ENCODE measurements around the gene SMYD3.
A peak's percentile ranks its signal among the peaks of the same experiment; 100 is the strongest.
"Not testable (repeated sequence)": the region's sequence is repeated elsewhere in the genome, so short reads cannot be mapped to it uniquely, and the experiment has no call there.

SMYD3 gene

DNA sequence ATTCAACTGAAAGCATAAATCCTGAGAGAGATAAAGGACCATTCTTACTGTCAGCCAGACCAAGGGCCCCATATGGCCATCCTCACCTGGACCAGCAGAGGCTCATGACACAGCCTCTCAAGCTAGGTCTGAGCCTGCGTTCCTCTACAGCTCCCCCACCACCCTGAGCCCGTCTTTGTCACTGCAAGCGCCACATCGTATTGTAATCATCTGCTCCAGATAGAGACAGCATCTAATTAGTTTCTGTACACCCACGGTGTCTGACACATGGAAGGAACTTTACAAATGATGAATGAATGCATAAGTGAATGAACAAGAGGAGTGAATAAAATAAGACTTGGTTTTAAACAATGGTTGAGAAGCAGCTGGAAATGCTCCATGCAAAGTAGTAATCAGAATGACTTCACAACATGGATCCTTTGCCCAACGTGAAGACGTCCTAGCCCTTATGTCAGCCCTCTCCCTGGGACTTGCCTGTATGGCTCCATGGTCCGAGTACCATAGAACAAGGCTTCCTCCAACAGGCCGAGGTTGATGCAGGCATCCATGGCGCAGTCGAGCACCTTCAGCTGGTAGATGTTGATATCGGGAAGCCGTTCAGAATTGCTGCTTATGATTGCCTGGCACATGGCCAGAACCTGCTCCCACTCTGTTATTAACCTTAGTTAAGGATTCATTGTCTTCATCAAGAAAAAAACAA is 648.9 kb downstream of the SMYD3 start:
- DNase-seq: no peak

DNA sequence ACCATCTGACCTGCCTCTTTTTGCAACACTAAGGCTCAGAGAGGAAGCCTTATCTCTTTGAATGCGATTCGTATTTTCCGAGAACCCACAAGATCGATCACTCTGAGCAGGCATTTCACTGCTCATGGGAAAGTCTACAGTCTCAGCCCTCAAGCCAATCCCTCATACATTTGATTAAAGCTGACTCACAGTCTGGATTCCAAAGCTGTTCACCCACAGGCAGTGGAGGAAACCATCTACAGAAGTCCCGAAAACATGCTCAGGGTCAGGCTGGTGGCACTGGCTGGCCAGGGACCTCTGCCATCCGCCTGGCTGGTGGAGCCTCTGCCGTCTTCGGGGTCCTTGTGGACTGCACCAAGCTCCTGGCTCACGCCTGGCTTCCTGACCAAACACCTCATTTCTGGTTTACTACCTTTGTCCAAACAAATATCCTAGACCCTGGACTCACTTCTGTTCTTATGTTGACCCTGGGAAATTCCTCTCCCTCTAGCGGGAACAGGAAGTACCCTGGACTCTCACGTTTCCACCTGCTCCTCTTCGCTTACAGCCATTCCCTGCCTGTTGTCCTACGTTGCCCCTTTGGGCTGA is 650.0 kb downstream of the SMYD3 start:
- peak; percentile 70 for DNase-seq

DNA sequence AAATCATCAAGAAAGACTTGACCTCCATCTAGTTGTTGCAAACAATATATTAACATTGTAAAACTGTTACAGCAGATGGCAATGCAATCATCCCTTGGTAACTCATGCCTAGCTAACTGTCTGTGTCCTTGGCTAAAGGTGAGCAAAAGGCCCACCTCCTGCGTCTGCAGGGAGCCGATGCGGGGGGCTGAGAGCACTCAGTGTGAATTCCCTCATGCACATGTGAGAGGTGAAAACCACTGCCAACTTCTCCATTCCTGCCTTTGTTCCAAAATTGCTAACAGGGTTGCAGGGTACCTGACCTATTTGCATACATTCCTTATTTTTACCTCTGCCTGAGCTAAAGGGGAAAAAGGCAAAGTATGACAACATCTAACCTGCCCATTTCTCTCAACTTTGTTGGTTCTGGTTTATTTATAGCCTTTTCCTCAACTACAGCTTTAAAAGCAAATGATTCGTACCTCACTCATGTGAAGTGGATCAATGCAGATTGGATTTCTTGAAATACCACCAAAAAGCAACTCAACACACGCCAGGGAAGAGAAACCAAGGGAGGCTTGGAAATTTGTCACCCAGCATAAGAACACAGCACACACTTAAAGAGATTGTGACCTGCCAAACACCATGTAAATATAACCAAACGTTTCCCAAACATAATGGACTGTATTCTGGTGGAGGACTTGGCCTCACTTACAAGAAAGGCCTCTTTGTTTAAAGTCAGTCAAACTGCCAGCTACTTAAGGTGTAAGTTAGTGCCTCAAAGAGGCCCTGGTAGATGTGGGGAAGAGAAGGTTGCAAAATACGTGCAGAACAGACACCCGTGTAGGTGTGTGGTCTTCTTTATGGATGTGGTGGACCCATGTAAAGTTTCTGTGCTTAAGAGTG is 651.0 kb downstream of the SMYD3 start:
- DNase-seq: peak; percentile 26

DNA sequence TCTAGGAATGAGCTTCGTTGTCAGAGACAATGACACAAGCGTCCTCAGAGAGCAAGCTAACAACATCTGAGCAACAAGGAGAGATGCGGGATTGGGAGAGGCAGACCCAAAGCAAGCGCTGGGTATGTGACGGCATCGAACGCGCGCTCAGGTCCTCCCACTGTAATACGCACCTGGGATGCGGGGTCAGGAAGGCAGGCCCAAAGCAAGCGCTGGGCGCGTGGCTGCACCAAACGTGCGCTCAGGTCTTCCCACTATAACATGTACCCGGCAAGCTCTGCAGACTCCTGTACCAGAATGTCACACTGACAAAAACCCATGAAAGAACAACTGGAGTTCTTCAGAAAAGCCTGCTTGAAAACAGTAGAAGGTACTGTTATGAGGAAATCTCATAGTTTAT is 653.8 kb downstream of the SMYD3 start:
- no peak for DNase-seq

DNA sequence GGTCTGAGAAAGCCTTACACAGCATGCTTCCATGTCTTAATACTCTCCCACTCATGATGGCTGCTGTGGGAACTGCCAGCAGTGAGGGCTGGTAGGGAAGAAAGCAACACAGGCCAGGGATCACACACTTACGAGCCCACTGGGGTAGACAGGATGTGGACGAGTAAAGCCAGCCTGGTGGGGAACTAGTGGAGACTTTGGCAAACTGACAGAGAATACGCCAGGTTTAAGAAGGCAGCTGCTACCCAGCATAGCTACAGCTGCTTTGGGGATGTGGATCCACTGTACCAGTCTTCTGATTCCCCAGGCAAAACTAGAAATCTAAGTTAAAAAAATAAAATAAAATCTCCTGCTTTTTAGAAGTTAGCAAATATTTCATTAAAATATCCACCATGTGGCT is 664.0 kb downstream of the SMYD3 start:
- no peak for DNase-seq

DNA sequence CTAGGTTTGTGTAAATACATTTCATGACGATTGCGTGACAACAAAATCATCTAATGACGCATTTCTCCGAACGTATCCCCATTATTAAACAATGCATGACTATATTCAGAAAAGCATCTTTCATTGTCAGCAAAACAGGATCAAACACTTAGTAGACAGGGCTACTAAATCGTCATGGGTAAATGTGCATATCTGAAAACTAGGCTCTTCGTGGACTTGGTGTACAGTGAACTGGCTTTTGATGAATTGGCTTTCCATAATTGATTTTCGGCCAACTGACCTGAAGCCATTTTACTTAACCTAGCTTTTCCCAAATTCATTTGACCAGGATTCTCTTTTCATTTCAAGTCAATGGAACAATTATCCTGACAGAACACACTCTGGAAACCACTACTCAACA is 665.0 kb downstream of the SMYD3 start:
- no peak for DNase-seq

DNA sequence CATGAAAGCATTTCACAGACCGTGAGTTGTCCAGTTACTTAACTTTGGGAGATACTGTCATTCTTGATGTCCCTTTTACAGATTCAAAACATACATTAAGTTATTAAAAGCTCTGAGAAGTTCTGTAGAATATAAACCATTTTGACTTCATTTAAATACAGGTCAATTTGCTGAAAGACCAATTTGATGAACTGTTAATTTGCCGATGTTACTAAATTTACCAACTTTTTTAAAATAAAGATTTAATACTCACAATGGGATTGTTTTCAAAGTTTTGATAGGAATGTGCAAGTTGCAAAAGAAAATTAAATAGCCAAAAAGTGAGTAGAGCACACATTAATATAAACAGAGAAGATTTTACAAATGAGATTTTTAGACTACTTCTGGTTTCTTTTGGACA is 666.1 kb downstream of the SMYD3 start:
- DNase-seq: no peak

DNA sequence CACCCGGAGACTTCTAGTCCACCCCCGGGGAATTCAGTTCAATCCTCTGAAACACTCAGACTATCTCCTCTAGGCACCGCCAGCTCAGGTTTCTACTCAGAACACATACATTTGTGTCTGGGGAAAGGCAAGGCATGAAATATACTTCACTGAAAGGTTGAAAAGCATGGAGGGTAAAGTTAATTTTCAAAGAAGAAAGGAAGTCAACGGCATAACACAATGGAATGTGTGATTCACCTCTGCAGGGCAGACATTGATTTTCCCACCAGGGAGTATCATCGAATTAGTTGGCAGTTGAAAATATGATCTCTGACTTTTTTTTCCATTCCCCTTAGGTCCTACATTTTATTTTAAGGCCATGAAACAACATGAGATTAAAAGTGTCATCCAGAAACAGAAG is 669.4 kb downstream of the SMYD3 start:
- peak; percentile 42 for DNase-seq

DNA sequence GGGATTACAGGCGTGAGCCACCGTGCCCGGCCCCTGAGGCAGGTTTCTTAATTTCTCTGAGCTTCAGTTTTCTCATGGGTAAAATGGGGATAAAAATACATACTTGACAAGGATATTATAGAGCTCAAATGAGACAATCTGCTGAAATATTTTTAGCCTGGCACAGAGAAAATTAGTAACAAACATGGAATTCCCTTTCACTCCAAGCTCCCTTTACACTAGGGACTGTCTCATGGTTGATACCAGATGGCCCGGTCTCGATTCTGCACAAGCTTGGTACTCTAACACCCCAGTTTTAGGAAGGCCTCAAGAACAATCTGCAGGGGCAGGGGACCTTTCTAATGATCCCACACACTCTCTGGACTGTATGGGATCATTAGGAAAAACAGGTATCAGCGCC is 671.7 kb downstream of the SMYD3 start:
- DNase-seq: no peak

DNA sequence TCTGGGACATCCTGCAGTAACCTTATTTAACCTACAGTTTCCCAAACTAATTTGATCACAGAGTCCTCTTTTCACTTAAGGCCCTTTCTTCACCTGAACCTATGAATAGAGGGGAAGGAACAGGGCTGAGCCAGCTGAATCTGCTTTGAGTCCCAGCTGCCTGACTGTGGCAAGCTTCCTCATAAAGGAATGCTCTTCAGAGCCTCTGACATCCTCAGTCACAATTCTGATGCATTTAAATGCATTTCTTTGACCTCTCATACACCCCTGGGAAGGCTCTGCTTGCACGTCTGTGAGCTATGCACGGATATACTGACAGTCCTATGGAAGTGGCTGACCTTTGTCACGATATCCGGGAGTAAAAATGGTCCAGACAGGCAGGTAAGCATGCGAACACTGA is 673.1 kb downstream of the SMYD3 start:
- DNase-seq: no peak

DNA sequence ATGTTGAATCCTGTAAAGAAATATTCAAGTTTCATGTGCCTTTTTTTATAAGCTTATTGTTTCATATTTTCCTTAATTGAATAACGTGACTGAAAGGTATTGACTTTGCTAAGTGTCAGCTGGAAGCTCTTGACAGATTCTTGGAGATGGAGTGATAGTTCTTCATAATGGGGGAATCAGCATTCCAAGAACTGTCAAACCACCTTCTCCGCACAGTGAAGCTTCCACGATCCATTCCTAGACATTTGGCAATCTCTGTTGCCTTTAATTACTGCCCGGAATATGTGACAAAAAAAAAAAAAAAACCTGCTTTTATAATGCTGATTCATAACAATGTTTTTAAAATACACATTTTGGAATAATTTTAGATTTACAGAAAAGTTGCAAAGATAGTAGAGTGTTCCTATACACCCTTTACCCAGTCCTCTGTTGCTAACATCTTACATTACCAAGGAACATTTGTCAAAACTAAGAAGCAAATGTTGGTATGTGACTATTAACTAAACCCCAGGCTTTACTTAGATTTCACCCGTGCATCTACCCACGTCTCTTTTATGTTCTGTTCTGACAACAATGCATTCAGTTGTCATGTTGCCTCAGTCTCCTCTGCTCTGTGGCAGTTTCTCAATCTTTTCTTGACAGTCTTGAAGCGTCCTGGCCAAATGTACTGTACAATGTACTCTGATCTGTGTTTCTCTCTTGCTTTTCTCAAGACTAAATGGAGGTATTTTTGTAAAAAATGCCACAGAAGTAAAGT is 674.1 kb downstream of the SMYD3 start:
- no peak for DNase-seq

DNA sequence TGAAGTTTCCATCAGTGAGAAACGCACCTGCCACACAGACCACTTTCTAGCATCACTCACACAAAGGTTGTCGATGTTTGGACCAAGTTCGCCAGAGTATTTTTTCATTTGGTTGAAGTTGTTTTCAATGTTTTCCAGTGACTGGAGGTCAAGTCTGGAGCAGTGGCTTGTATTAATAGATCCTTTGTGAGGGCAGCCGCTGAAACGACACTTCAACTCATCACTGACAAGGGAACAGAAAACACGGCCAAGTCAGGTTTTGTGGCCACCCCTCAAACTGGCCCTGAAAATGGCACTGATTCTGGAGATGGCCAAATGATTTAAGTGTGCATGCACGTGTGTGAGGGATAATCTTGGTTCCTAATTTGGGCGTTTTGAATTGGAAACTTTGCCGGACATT is 675.6 kb downstream of the SMYD3 start:
- DNase-seq: no peak

DNA sequence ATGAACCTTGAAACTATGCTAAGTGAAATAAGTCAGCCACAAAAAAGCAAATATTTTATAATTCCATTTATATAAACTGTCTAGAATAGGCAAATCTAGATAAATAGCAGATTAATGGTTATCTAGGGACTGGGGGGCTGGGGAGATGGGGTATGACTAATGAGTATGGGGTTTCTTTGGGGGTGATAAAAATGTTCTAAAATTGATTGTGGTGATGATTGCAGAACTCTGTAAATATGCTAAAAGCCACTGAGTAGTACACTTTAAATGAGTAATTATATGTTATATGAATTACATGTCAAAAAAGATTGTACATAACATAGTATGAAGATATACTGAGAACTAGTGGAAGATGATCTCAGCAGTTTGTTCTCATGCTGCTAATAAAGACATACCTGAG is 677.3 kb downstream of the SMYD3 start:
- DNase-seq: no peak

DNA sequence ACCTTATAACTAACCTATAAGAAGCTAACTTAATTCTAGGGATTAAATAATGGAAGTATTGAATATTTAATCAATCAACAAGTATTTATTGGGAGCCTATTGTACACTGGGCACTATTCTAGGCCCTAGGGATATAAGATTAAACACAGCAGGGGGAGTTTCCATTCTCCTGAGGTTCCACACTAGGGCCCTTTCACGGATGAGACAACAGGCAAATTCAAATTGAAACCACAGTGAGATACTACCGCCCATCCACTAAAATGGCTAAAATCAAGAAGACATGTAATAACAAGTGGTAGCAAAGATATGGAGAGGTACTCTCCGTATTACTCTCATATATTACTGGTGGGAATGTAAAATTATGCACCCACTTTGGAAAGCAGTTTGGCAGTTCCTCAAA is 677.9 kb downstream of the SMYD3 start:
- no peak for DNase-seq

DNA sequence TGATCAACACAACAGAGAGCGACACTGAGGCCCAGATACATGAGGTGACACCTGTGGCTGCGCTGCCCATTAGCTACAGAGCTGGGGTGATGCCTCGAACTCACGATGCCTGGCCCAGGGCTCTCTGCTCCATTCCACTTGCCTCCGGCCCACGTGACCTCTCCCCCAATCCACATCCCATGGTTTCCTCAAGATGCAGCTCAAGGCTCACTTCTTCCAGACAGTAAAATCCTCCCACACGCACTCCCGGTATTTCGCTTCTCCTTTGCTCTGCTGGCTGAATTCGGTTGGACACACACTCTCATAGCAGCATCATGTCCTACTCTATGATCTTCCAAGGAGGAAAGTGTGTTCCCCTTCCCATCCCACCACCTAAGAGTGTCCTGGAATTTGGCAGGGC is 679.8 kb downstream of the SMYD3 start:
- no peak for DNase-seq

DNA sequence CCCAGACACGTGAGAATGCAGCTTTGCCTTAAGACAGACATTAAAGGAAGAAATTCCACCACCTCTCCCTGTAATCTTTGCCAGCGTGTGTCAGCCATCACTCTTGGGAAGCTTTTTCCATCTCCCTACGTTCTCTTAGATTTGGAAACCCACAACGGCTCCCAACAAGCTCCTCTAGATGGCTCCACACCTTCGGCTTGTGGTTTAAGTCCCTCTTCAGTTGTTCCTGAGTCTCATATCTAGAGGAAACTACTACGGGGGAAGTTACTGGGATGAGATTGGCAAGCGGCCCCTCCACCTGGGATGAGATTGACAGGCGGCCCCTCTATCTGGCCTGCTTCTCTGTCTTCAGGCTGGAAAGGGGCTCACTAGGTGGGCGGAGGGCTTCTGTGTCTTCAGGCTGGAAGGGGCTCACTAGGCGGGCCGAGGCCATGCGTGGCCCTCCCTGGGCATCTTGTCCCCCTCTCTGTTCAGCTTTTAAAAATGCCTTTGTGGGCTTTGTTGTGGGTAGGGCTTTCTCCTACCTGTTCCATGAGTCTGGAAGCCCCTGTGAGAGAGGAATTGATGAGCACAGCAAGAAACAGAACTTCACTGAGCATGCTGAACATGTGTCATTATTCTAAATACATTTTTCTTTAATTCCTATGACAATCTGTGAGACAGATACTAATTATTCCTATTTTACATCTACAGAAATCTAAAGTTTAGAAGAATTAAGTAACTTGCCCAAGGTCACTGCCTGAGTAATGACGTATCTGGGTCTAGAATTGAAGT is 681.8 kb downstream of the SMYD3 start:
- no peak for DNase-seq

DNA sequence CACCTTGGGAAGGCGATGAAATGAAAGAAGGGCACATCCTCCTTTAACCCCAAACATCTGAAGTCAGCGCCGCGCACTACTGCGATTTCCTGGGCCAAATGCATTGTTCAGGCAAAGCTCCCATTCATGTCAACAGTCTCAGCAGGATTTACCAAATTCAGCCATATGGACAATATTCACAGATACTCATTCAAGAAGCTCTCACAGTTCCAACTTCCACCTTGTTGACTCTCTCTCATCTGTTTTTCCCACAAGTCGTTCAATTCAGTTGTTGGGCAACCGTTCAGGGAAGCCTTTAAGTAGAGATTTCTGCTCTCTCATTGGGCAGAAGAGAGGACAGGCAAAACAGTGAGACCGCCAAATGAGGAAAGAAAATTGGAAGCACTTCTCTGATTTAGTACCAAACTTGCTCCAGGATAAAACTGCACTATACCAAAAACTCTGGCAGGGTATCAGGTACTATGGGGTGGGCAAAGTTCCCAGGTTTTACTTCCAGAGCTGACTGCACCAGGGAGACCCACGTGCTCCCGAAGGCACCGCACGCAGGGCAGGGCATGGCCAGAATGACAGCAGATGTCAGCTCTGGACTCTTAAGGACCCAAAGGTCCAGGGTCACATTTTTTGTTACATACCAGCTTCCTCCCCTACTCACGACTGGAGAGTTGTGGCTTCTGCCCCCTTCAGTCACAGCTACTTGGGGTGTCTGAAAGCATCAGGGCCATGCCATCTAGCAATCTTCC is 683.5 kb downstream of the SMYD3 start:
- no peak for DNase-seq

DNA sequence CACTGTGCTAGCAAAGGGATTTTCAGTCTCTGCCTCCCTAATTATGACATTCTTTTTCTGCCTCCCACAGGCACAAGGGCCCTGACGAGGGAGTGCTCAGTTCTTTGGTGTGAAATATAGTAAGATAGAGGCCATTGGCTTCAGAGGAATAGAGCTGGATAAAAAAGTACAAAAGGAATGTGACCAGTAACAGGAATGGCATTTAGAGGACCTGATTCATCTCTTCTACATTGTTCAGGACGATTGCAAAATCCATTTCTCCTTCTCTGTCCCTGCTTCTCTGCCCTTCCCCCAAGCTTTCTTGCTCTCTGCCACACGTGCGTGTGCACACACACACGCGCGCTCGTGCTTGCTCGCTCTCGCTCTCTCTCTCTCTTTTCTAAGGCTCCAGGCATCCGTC is 684.1 kb downstream of the SMYD3 start:
- peak; percentile 96 for DNase-seq

DNA sequence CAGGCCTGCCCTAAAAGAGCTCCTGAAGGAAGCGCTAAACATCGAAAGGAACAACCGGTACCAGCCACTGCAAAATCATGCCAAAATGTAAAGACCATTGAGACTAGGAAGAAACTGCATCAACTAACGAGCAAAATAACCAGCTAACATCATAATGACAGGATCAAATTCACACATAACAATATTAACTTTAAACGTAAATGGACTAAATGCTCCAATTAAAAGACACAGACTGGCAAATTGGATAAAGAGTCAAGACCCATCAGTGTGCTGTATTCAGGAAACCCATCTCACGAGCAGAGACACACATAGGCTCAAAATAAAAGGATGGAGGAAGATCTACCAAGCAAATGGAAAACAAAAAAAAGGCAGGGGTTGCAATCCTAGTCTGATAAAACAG is 688.7 kb downstream of the SMYD3 start:
- DNase-seq: not testable (repeated sequence)

DNA sequence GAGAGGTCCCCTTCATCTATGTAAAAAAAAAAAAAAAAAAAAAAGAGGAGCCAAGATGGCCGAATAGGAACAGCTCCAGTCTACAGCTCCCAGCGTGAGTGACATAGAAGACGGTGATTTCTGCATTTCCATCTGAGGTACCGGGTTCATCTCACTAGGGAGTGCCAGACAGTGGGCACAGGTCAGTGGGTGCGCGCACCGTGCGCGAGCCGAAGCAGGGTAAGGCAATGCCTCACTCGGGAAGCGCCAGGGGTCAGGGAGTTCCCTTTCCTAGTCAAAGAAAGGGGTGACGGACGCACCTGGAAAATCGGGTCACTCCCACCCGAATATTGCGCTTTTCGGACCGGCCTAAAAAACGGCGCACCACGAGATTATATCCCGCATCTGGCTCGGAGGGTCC is 690.6 kb downstream of the SMYD3 start:
- DNase-seq: not testable (repeated sequence)

DNA sequence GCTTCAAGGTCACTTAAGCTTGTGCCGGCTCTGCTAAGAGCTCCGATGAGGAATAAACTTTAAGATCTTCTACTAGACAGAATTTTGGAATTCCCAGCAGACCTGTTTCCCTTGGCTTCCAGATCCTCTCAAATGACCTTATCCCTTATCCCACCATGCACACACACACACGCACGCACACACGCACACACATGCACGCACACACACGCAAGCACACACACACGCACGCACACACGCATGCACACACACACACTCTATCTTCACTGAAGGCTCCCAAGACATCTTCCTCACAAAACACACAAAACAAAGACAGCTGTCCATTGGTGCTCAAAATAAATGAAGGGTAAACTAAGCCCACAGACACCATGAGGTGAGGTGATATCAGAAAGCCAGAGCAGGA is 692.4 kb downstream of the SMYD3 start:
- no peak for DNase-seq

DNA sequence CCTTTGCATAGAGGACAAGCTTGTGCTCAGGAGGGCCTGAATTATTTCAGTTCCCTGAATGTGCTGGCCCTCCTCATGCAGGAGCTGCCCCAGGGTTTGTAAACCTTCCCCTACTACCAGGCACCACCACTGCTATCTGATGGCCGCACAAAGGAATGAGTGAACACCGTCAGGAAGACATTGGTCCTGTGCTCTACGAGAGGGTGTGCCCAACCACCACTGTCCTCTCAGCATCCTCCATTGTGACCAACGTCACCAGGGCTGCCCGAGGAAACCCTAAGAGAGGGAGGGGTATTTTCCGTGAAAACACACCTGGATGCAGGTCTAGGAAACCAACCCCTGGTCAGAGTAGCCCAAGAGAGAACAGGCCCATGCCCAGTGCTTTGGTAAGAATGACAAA is 694.8 kb downstream of the SMYD3 start:
- DNase-seq: no peak

Measured in HCEC 1CT (cell line).